NB4 (cell line): Measurements from ENCODE around the gene LAMA3.

Source experiments
- DNase-seq: peaks from one replicate; pipeline ENCODE4 v3.0.0; 2010; ENCODE audit warnings: low read depth
- H3K4me3 ChIP-seq: one replicate; pipeline ENCODE4 v1.5.1; 2011; ENCODE audit warnings: mild to moderate bottlenecking, low read depth, low read length, moderate library complexity
- MAX ChIP-seq: IDR thresholded peaks from 2 replicates; pipeline ENCODE4 v1.6.1; 2011; ENCODE audit warnings: low read depth, low read length
- MYC ChIP-seq: IDR thresholded peaks from 2 replicates; pipeline ENCODE4 v1.6.1; 2011; ENCODE audit warnings: low read depth, low read length
- POLR2A ChIP-seq: IDR thresholded peaks from 2 replicates; pipeline ENCODE4 v1.6.1; 2011; ENCODE audit warnings: mild to moderate bottlenecking; ENCODE audit not compliant: insufficient read length; ENCODE audit errors: extremely low read depth
- TF ChIP-seq, protein P1 (sequence below): IDR thresholded peaks from one replicate; pipeline ENCODE4 v1.5.1; 2012; ENCODE audit warnings: low read depth, low read length

LAMA3 gene

GRCh38 chr18:23852236-23853045 lies 163.2 kb downstream of the LAMA3 start:
- no peak for DNase-seq

GRCh38 chr18:23853448-23854195 lies 164.4 kb downstream of the LAMA3 start:
- no peak for DNase-seq
- no peak for TF ChIP-seq MYC
- TF ChIP-seq, protein P1, sequence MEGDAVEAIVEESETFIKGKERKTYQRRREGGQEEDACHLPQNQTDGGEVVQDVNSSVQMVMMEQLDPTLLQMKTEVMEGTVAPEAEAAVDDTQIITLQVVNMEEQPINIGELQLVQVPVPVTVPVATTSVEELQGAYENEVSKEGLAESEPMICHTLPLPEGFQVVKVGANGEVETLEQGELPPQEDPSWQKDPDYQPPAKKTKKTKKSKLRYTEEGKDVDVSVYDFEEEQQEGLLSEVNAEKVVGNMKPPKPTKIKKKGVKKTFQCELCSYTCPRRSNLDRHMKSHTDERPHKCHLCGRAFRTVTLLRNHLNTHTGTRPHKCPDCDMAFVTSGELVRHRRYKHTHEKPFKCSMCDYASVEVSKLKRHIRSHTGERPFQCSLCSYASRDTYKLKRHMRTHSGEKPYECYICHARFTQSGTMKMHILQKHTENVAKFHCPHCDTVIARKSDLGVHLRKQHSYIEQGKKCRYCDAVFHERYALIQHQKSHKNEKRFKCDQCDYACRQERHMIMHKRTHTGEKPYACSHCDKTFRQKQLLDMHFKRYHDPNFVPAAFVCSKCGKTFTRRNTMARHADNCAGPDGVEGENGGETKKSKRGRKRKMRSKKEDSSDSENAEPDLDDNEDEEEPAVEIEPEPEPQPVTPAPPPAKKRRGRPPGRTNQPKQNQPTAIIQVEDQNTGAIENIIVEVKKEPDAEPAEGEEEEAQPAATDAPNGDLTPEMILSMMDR = no peak
- no peak for TF ChIP-seq MAX
- no peak for TF ChIP-seq POLR2A
- H3K4me3 ChIP-seq = no peak overlapping the region

More at GRCh38 chr18:23852236-23853045, 163.2 kb downstream of the LAMA3 start:
- H3K4me3 ChIP-seq = no peak overlapping the region
- TF ChIP-seq MYC (no peak), MAX (no peak), POLR2A (no peak)
- TF ChIP-seq, protein P1 = no peak

DNA sequence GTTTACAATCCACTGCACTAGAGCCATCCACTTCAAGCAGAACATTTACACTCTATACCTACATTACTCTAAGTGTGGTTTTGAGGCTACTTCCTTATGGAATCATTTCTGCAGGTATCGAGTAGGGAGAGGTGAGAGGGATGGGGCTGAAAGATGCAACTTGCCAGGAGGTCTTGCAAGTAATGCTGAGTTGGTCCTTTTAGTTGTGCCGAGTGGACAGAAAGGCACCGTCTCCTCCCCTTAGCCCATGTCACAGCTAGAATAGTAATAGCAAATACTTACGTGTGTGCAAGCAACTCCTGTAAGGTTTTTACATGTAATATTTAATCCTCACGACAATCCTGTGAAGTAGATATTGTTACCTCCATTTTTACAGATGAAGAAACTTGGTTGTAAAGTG lies 166.5 kb downstream of the LAMA3 start:
- TF ChIP-seq MYC = no peak
- no peak for TF ChIP-seq POLR2A
- TF ChIP-seq, protein P1 = no peak
- TF ChIP-seq MAX = no peak
- DNase-seq = no peak
- no peak overlapping the region for H3K4me3 ChIP-seq

GRCh38 chr18:23856466-23857163 lies 167.4 kb downstream of the LAMA3 start:
- H3K4me3 ChIP-seq = no peak overlapping the region
- peak; percentile 32 for DNase-seq
- TF ChIP-seq MYC (no peak), MAX (no peak), POLR2A (no peak)
- TF ChIP-seq, protein P1 = no peak

- TF ChIP-seq MYC = no peak
- no peak for TF ChIP-seq POLR2A
- TF ChIP-seq MAX = no peak
- TF ChIP-seq, protein P1 = no peak
- H3K4me3 ChIP-seq = no peak overlapping the region
- DNase-seq = no peak
Observed at GRCh38 chr18:23857164-23857552, 167.9 kb downstream of the LAMA3 start.
